ENCODE data around the gene ZC2HC1B. TPM values are rescaled to one million over a fixed set of nuclear protein-coding genes. Genes with fewer than 3 reads are reported as not detected.

ZC2HC1B gene
- total and polyA plus RNA-seq, 2 of the 8 experiments (the other 6 are each of a cell fraction or from before 2014, with no cell fraction given), result not detected

- Histone ChIP-seq H3K14ac (ENCODE audit: insufficient read length) (no peak overlapping the region), H4K5ac (ENCODE audit: insufficient read length, low read depth, low read length) (no peak overlapping the region), H3K9ac (replicated peaks in 1 of 4; ENCODE audit: extremely low read depth in 1 of 4, low read depth in 3 of 4, low read length in 3 of 4) (no peak overlapping the region), H2AK5ac (ENCODE audit: low read depth, low read length) (no peak overlapping the region), H3K23me2 (ENCODE audit: low read depth, low read length) (no peaks in the 10 kb centered on the region), H2BK12ac (ENCODE audit: low read depth, low read length) (no peak overlapping the region), H3K56ac (replicated peaks; ENCODE audit: insufficient read length, low read depth, low read length) (no peak overlapping the region), H3K4me2 (ENCODE audit: insufficient read depth in 1 of 2, low read depth in 2 of 2, low read length in 2 of 2) (no peak overlapping the region), H3K4ac (replicated peaks; ENCODE audit: insufficient read length, low read depth, low read length) (no peak overlapping the region), H3K9me3 (ENCODE audit: insufficient read depth in 2 of 2, low read depth in 1 of 2, low read length in 1 of 2) (no peaks in the 10 kb centered on the region), H2AFZ (ENCODE audit: low read length) (no peak overlapping the region), H2BK120ac (replicated peaks; ENCODE audit: low read depth, low read length) (no peak overlapping the region), H3K36me3 (ENCODE audit: control insufficient read depth in 2 of 4, insufficient read depth in 4 of 4, low read length in 3 of 4) (no peaks in the 10 kb centered on the region), H3K27me3 (replicated peaks in 1 of 4; ENCODE audit: control insufficient read depth in 3 of 4, extremely low read depth in 1 of 4, insufficient read depth in 3 of 4, low read length in 3 of 4) (no peaks in the 10 kb centered on the region; a peak in 1 of 7 replicates), H2BK15ac (ENCODE audit: low read length) (no peak overlapping the region), H3K27ac (ENCODE audit: low read depth, low read length) (no peak overlapping the region), H3K4me3 (ENCODE audit: extremely low read depth in 1 of 4, insufficient read depth in 2 of 4, low read depth in 3 of 4, low read length in 4 of 4) (no peak overlapping the region), H3K79me1 (ENCODE audit: low read depth, low read length) (no peaks in the 10 kb centered on the region), H2BK5ac (ENCODE audit: low read depth, low read length) (no peak overlapping the region), H2BK20ac (ENCODE audit: low read length) (no peak overlapping the region), H3K4me1 (replicated peaks in 1 of 4; ENCODE audit: control insufficient read depth in 3 of 4, insufficient read depth in 4 of 4, low read length in 3 of 4) (peaks cover 2 to 18% (median 9%) of the 10 kb centered on the region in 4 experiments; a peak in 5 of 7 replicates), H3K23ac (ENCODE audit: insufficient read length) (no peak overlapping the region), H3K79me2 (ENCODE audit: control insufficient read depth in 1 of 2, insufficient read depth in 2 of 2, low read length in 2 of 2) (no peaks in the 10 kb centered on the region), H4K8ac (ENCODE audit: extremely low read depth, insufficient read depth, low read length) (no peak overlapping the region), H4K20me1 (replicated peaks in 1 of 2; ENCODE audit: control insufficient read depth in 1 of 2, insufficient read depth in 2 of 2, low read length in 2 of 2) (no peaks in the 10 kb centered on the region), H3K18ac (ENCODE audit: extremely low read depth, low read length) (no peak overlapping the region), H4K91ac (replicated peaks; ENCODE audit: insufficient read length, low read length) (no peak overlapping the region)
- 57% methylated on average over 4 of the region's 4 CpGs; no CpG with 5 or more reads in 1 of the 2 experiments for whole genome bisulfite sequencing, 2 experiments (ENCODE audit: extremely low coverage in 1 of 2, insufficient coverage in 1 of 2, insufficient read length in 1 of 2, insufficient replicate concordance in 2 of 2, low coverage in 1 of 2, low lambda C conversion rate in 2 of 2, missing lambda C conversion rate in 1 of 2)
- TF ChIP-seq GTF2F1 (IDR thresholded peaks at IDR 0.05; ENCODE audit: borderline replicate concordance, low read depth, low read length) (no peak), CREB1 (IDR thresholded peaks at IDR 0.05) (no peak), SIX5 (IDR thresholded peaks at IDR 0.05; ENCODE audit: low read depth, low read length) (no peak), SUZ12 (IDR thresholded peaks at IDR 0.05; ENCODE audit: low read length) (no peak), TBP (IDR thresholded peaks at IDR 0.05; ENCODE audit: low read depth, low read length) (no peak)
- TF ChIP-seq, protein P1, sequence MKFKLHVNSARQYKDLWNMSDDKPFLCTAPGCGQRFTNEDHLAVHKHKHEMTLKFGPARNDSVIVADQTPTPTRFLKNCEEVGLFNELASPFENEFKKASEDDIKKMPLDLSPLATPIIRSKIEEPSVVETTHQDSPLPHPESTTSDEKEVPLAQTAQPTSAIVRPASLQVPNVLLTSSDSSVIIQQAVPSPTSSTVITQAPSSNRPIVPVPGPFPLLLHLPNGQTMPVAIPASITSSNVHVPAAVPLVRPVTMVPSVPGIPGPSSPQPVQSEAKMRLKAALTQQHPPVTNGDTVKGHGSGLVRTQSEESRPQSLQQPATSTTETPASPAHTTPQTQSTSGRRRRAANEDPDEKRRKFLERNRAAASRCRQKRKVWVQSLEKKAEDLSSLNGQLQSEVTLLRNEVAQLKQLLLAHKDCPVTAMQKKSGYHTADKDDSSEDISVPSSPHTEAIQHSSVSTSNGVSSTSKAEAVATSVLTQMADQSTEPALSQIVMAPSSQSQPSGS (IDR thresholded peaks at IDR 0.05; ENCODE audit: low read length), result no peak
- DNase-seq (ENCODE audit: low read depth in 1 of 2, low spot score in 2 of 2) (no peak), FAIRE-seq (no peak)
- ChIA-PET POLR2A (ENCODE audit: partially characterized antibody) (no interaction called here), CTCF (ENCODE audit: partially characterized antibody) (interaction anchor here (0.6 to 18.8 kb wide), 64 partner anchors 8 to 525 kb away, joined by 3 to 591 read pairs (median 6); partner anchors contain the start of gene PLAGL1)
Observed at GRCh38 chr6:143939364-143939763, 75.1 kb downstream of the ZC2HC1B start.
